Mesodermal cell (in vitro differentiated cells): ENCODE results near the gene RHBDD3.
A peak's percentile ranks its signal among the peaks of the same experiment; 100 is the strongest.

Experiments used
- H3K27ac ChIP-seq: 2 replicates; pipeline ENCODE4 v1.7.0; 2013; ENCODE audit warnings: mild to moderate bottlenecking, low read depth, low read length, moderate library complexity; ENCODE audit not compliant: severe bottlenecking
- H3K36me3 ChIP-seq: 2 replicates; pipeline ENCODE4 v1.7.1; 2013; ENCODE audit warnings: mild to moderate bottlenecking, low read length, moderate library complexity; ENCODE audit not compliant: control insufficient read depth, insufficient read depth
- H3K4me1 ChIP-seq: one replicate; pipeline ENCODE4 v1.7.1; 2013; ENCODE audit warnings: mild to moderate bottlenecking, low read length; ENCODE audit not compliant: insufficient read depth, control insufficient read depth, poor library complexity, severe bottlenecking
- H3K4me3 ChIP-seq: 2 replicates; pipeline ENCODE4 v1.7.0; 2013; ENCODE audit warnings: low read length, control low read depth, mild to moderate bottlenecking; ENCODE audit not compliant: insufficient read depth, poor library complexity, severe bottlenecking; ENCODE audit errors: extremely low read depth
- H3K9me3 ChIP-seq: 2 replicates; pipeline ENCODE4 v1.7.1; 2013; ENCODE audit warnings: mild to moderate bottlenecking, low read length, moderate library complexity; ENCODE audit not compliant: control insufficient read depth
- WGBS, 2 experiments: methylation state at CpG; one replicate each; pipeline ENCODE4 v1.1.5; 2013; ENCODE audit warnings: missing lambda C conversion rate in 2 of 2; ENCODE audit not compliant: insufficient coverage in 2 of 2; 5-methylcytosine and 5-hydroxymethylcytosine counted together

The RHBDD3 gene

GRCh38 chr22:29288837-29289236 is 21.1 kb upstream of the RHBDD3 start:
- Histone ChIP-seq H3K27ac (no peak overlapping the region), H3K36me3 (peaks cover 95% of the 10 kb centered on the region), H3K4me1 (no peaks in the 10 kb centered on the region), H3K9me3 (no peaks in the 10 kb centered on the region), H3K4me3 (no peak overlapping the region)
- no CpG with 5 or more reads among the region's 2 CpGs for WGBS, 2 experiments

DNA sequence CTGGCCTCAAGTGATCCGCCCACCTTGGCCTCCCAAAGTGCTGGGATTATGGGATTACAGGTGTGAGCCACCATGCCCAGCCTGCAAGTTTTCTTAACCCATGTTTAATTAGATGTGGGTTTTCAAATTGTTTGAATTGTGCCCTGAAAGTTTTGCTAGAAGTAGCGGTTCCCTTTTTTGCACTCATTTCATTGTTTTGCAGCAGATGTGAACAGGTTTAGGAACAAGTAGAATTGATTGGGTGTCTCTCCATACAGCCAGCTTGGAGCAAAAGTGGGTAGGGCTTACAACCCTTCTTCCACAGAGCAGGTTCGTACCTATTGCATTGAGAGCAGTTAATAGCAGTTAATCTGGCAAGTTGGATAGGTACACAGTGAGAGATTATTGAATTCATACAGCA is 16.4 kb upstream of the RHBDD3 start:
- Histone ChIP-seq H3K36me3 (peaks cover 94% of the 10 kb centered on the region), H3K4me3 (no peak overlapping the region), H3K4me1 (no peaks in the 10 kb centered on the region), H3K9me3 (no peaks in the 10 kb centered on the region), H3K27ac (no peak overlapping the region)
- 95% methylated on average over 2 to 3 of the region's 3 CpGs for WGBS, 2 experiments

GRCh38 chr22:29277927-29278326 is 10.1 kb upstream of the RHBDD3 start:
- H3K4me1 ChIP-seq, result no peaks in the 10 kb centered on the region
- no peaks in the 10 kb centered on the region for H3K9me3 ChIP-seq
- H3K4me3 ChIP-seq, result no peak overlapping the region
- 100% methylated on average over 1 of the region's 1 CpG; no CpG with 5 or more reads in 1 of the 2 experiments for WGBS, 2 experiments
- H3K27ac ChIP-seq, result no peak overlapping the region
- peaks cover 96% of the 10 kb centered on the region for H3K36me3 ChIP-seq

- peaks cover 96% of the 10 kb centered on the region for H3K36me3 ChIP-seq
- no peak overlapping the region for H3K27ac ChIP-seq
- H3K9me3 ChIP-seq, result no peaks in the 10 kb centered on the region
- no peak overlapping the region for H3K4me3 ChIP-seq
- WGBS, 2 experiments, result 100% methylated on average over 1 of the region's 3 CpGs; no CpG with 5 or more reads in 1 of the 2 experiments
- peaks cover 6% of the 10 kb centered on the region for H3K4me1 ChIP-seq
Observed at GRCh38 chr22:29275819-29276565, 8.2 kb upstream of the RHBDD3 start.

DNA sequence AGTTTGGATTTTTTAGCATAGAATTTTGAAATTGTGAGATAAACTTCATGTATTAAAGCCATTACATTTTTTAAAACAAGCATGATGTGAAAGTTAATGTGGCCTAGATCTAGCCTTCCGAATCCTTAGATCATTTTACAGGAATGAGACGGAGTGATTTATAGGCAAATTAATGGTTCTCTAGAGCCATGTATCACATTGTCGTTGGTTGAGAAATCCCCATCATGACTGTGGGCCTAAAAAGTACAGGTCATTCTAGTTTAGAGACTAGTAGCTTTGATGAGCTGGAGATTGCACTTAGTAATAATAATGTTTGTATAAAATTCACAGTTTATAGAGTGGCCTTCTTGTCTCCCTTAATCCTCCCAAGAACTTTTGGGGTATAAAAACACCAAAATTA is 7.4 kb upstream of the RHBDD3 start:
- Histone ChIP-seq H3K36me3 (peaks cover 100% of the 10 kb centered on the region), H3K4me3 (no peak overlapping the region)
- 92 to 95% methylated on average over 2 of the region's 3 CpGs for WGBS, 2 experiments

DNA sequence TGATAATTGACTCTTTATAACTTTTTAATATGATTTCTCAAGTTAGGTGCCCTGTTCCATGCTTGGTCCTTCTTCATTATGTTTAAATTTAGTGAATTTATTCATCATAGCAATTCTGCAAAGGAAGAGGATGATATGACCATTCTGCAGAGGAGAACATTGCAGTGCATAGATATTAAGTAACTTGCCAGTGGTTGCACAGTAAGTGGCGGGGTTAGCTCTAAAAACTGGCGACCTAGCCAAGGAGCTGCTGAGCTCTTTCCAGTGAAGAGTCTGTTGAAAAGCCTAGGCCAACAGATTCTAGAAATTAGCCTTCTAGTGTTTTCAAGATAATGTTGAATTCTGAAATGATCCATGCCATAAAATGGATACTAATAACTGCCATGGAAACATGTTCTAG is 4.8 kb upstream of the RHBDD3 start:
- WGBS, 2 experiments, result 97 to 100% methylated on average over 2 of the region's 2 CpGs
- H3K4me3 ChIP-seq, result no peak overlapping the region
- no peak overlapping the region for H3K27ac ChIP-seq
- H3K9me3 ChIP-seq, result no peaks in the 10 kb centered on the region
- peaks cover 14% of the 10 kb centered on the region for H3K4me1 ChIP-seq
- H3K36me3 ChIP-seq, result peaks cover 89% of the 10 kb centered on the region

More for the DNA sequence above, 7.4 kb upstream of the RHBDD3 start:
- H3K27ac ChIP-seq, result no peak overlapping the region
- H3K9me3 ChIP-seq, result no peaks in the 10 kb centered on the region
- H3K4me1 ChIP-seq, result peaks cover 9% of the 10 kb centered on the region

DNA sequence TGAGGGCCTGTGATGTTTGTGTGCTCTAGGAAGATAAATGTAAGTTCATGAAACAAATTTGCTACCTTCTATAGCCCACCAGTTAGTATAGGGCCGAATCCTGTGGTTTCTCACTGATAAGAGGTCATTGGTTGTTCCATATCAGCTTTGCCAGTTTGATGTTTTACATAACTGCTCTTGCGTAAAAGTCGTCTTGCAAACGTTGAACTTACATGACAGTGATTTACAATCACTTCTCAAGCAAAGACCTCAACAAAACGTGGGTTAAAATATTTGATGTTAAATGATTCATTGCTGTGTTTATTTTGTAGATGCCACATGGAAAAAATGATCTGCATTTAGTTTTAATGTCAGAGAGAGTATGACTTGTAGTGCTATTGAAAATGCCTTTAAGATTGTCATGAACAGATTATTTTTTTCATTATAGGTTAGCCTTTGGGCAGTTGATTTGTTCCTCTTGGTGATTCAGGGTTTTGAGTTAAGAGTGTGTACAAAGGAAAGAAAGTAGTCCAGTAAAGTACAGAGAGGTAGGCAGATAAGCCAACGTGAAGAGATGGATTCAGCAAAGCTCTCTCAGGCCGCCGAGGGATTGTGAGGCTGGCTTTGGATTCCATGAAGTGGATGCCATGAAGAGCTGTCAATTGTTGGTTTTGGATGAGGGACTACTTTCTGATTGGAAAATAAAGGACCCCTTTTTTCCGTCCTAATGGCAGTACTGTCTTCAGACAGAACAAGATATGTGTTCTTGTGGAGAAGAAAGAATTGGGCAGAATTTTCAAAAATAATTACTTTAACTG is 2.9 kb upstream of the RHBDD3 start:
- H3K9me3 ChIP-seq, result no peaks in the 10 kb centered on the region
- H3K4me1 ChIP-seq, result peaks cover 23% of the 10 kb centered on the region
- WGBS, 2 experiments, result 57 to 71% methylated on average over 4 to 6 of the region's 9 CpGs
- H3K4me3 ChIP-seq, result peak overlapping the region; percentile 95
- H3K27ac ChIP-seq, result no peak overlapping the region
- H3K36me3 ChIP-seq, result peaks cover 79% of the 10 kb centered on the region

GRCh38 chr22:29269731-29270474 is 2.1 kb upstream of the RHBDD3 start:
- 31 to 37% methylated on average over 7 to 10 of the region's 13 CpGs for WGBS, 2 experiments
- Histone ChIP-seq H3K9me3 (no peaks in the 10 kb centered on the region), H3K27ac (peak overlapping the region; percentile 100), H3K36me3 (peaks cover 79% of the 10 kb centered on the region), H3K4me1 (peaks cover 23% of the 10 kb centered on the region), H3K4me3 (peak overlapping the region; percentile 95)

GRCh38 chr22:29269230-29269604 is 1.4 kb upstream of the RHBDD3 start:
- Histone ChIP-seq H3K9me3 (no peaks in the 10 kb centered on the region), H3K27ac (peak overlapping the region; percentile 100), H3K4me1 (peaks cover 23% of the 10 kb centered on the region), H3K36me3 (peaks cover 79% of the 10 kb centered on the region), H3K4me3 (peak overlapping the region; percentile 95)
- WGBS, 2 experiments, result 1 to 2% methylated on average over 13 to 14 of the region's 14 CpGs

- Histone ChIP-seq H3K4me1 (peaks cover 23% of the 10 kb centered on the region), H3K9me3 (no peaks in the 10 kb centered on the region), H3K4me3 (peak overlapping the region; percentile 95), H3K27ac (peak overlapping the region; percentile 100), H3K36me3 (peaks cover 79% of the 10 kb centered on the region)
- 0% methylated on average over 33 to 51 of the region's 51 CpGs for WGBS, 2 experiments
Observed at GRCh38 chr22:29268511-29269229, 889 bp upstream of the RHBDD3 start.
